Endodermal cell (in vitro differentiated cells): ENCODE data around the gene SLC37A4. TPM values are rescaled to one million over a fixed set of nuclear protein-coding genes. Genes with fewer than 3 reads are reported as not detected.
A peak's percentile ranks its signal among the peaks of the same experiment; 100 is the strongest.

Source experiments
- DNase-seq: peaks from one replicate; pipeline ENCODE4 v3.0.0-alpha.2; 2017
- H3K27ac ChIP-seq: 2 replicates; pipeline ENCODE4 v1.5.1; 2013; ENCODE audit warnings: mild to moderate bottlenecking, low read depth, low read length, moderate library complexity
- H3K27me3 ChIP-seq: 2 replicates; pipeline ENCODE4 v1.6.1; 2013; ENCODE audit warnings: mild to moderate bottlenecking, low read length, moderate library complexity; ENCODE audit not compliant: insufficient read depth, control insufficient read depth, poor library complexity, severe bottlenecking
- H3K36me3 ChIP-seq: 2 replicates; pipeline ENCODE4 v1.7.0; 2013; ENCODE audit warnings: mild to moderate bottlenecking, low read length, moderate library complexity; ENCODE audit not compliant: control insufficient read depth, insufficient read depth
- H3K4me1 ChIP-seq: one replicate; pipeline ENCODE4 v1.7.0; 2013; ENCODE audit warnings: low read length; ENCODE audit not compliant: control insufficient read depth, insufficient read depth
- H3K4me3 ChIP-seq: 2 replicates; pipeline ENCODE4 v1.5.1; 2013; ENCODE audit warnings: mild to moderate bottlenecking, low read length, moderate library complexity
- H3K9ac ChIP-seq: 2 replicates; pipeline ENCODE4 v1.6.1; 2013; ENCODE audit warnings: mild to moderate bottlenecking, low read length, moderate library complexity; ENCODE audit not compliant: poor library complexity, severe bottlenecking; ENCODE audit errors: extremely low read depth
- H3K9me3 ChIP-seq: 2 replicates; pipeline ENCODE4 v1.6.1; 2013; ENCODE audit warnings: mild to moderate bottlenecking, low read length, moderate library complexity; ENCODE audit not compliant: control insufficient read depth
- H3K27ac Mint-ChIP-seq: 2 replicates; pipeline ENCODE4 v1.8.0; 2020; ENCODE audit warnings: mixed read lengths
- H3K27me3 Mint-ChIP-seq: 2 replicates; pipeline ENCODE4 v1.8.0; 2021; ENCODE audit warnings: mild to moderate bottlenecking, mixed read lengths; ENCODE audit not compliant: insufficient read depth
- H3K36me3 Mint-ChIP-seq: 2 replicates; pipeline ENCODE4 v1.8.0; 2020; ENCODE audit warnings: low read depth, mixed read lengths
- H3K4me1 Mint-ChIP-seq: 2 replicates; pipeline ENCODE4 v1.8.0; 2020; ENCODE audit warnings: mixed read lengths
- H3K4me3 Mint-ChIP-seq: 2 replicates; pipeline ENCODE4 v1.8.0; 2020; ENCODE audit warnings: mild to moderate bottlenecking, moderate library complexity, mixed read lengths
- H3K9me3 Mint-ChIP-seq: 2 replicates; pipeline ENCODE4 v1.8.0; 2020; ENCODE audit warnings: mild to moderate bottlenecking, mixed read lengths
- CTCF ChIP-seq: fragments of 200-600 bp; sonication (generic); conservative IDR thresholded peaks from 2 replicates; pipeline ENCODE4 v1.5.0; 2021; ENCODE audit warnings: antibody characterized with exemption, mild to moderate bottlenecking
- WGBS, 2 experiments: methylation state at CpG; one replicate each; pipeline versions ENCODE4 v1.1.5 to v1.1.7; 2013; ENCODE audit warnings: missing lambda C conversion rate in 2 of 2, mixed read lengths in 1 of 2; ENCODE audit not compliant: insufficient coverage in 1 of 2, insufficient read length in 1 of 2; 5-methylcytosine and 5-hydroxymethylcytosine counted together
- total RNA-seq, 2 donors: library from RNA; stranded (reverse); fragmentation: NEBNext Ultra II Directional in 1 of 2; extraction: Animal tissue kit (Norgen Biotek cat#: 25700) in 1 of 2; gene quantifications; 2 replicates in 1 of 2; 3 replicates in 1 of 2; pipeline ENCODE4 v1.2.1, GENCODE V29; 2021

SLC37A4 gene
- total RNA-seq, 2 donors from 2014 or later, result 63.6 to 75.3 TPM

GRCh38 chr11:119067371-119068222, 36.9 kb upstream of the SLC37A4 start, which contains the start of gene VPS11:
Gene VPS11, plus strand, starts transcription at chr11:119067818. Its CDS starts 6 bp downstream, at chr11:119067824.
- peaks cover 26% of the 10 kb centered on the region for H3K36me3 ChIP-seq
- peak; percentile 98 for DNase-seq
- H3K4me1 ChIP-seq, result no peaks in the 10 kb centered on the region
- Mint-ChIP-seq H3K9me3 (no peaks in the 10 kb centered on the region), H3K27ac (peak within 1 kb of the TSS; percentile 98), H3K27me3 (no peaks in the 10 kb centered on the region), H3K4me1 (peaks cover 5% of the 10 kb centered on the region), H3K4me3 (peak within 1 kb of the TSS; percentile 96), H3K36me3 (peaks cover 24% of the 10 kb centered on the region)
- no peaks in the 10 kb centered on the region for H3K27me3 ChIP-seq
- H3K4me3 ChIP-seq, result peak within 1 kb of the TSS; percentile 95
- peak within 1 kb of the TSS; percentile 90 for H3K9ac ChIP-seq
- H3K9me3 ChIP-seq, result no peaks in the 10 kb centered on the region
- peak within 1 kb of the TSS; percentile 57 for H3K27ac ChIP-seq
- TF ChIP-seq CTCF, result no peak
- WGBS, 2 experiments, result 0 to 1% methylated on average over 33 to 49 of the region's 49 CpGs

DNA sequence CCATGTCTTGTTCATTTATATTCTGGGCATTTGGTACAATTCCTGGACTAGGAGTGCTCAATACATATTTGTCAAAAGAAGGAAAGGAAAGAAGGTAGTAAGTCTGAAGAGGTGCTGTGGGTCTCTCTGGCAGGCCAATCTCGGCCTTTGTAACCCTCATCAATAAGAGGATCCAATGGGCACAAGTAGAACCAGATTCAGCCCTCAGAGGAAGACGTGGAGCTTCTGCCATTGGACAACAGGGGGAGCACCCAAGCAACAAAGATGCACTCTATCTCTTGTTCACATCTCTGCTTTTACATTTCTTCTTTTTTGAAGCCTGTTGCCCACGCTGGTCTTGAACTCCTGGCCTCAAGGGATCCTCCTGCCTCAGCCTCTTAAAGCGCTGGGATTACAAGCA, 34.7 kb upstream of the SLC37A4 start:
- Mint-ChIP-seq H3K4me3 (no peak overlapping the region), H3K27ac (no peak overlapping the region), H3K36me3 (peaks cover 11% of the 10 kb centered on the region), H3K27me3 (no peaks in the 10 kb centered on the region), H3K9me3 (no peaks in the 10 kb centered on the region), H3K4me1 (peaks cover 5% of the 10 kb centered on the region)
- Histone ChIP-seq H3K36me3 (peaks cover 10% of the 10 kb centered on the region), H3K4me3 (no peak overlapping the region), H3K9me3 (no peaks in the 10 kb centered on the region), H3K27me3 (no peaks in the 10 kb centered on the region), H3K27ac (no peak overlapping the region), H3K9ac (no peak overlapping the region), H3K4me1 (no peaks in the 10 kb centered on the region)
- DNase-seq, result peak; percentile 74
- WGBS, 2 experiments, result 57 to 64% methylated on average over 4 of the region's 4 CpGs
- peak; percentile 70 for TF ChIP-seq CTCF

DNA sequence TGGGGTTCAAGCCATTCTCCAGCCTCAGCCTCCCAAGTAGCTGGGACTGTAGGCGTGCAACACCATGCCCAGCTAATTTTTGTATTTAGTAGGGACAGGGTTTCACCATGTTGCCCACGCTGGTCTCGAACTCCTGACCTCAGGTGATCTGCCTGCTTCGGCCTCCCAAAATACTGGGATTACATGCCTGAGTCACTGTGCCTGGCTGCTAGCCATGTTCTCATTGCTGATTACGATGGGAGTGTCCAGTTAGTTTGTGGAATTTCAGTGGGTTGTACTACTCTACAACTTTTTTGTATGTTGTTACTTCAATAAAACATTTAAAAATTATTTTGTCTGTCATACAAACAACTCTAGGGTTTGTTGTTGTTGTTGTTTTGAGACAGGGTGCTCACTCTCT, 32.1 kb upstream of the SLC37A4 start:
- Mint-ChIP-seq H3K27me3 (no peaks in the 10 kb centered on the region), H3K36me3 (peaks cover 6% of the 10 kb centered on the region), H3K27ac (no peak overlapping the region), H3K4me1 (peaks cover 8% of the 10 kb centered on the region), H3K4me3 (no peak overlapping the region), H3K9me3 (peaks cover 6% of the 10 kb centered on the region)
- Histone ChIP-seq H3K4me1 (no peaks in the 10 kb centered on the region), H3K9me3 (no peaks in the 10 kb centered on the region), H3K4me3 (no peak overlapping the region), H3K27me3 (no peaks in the 10 kb centered on the region), H3K9ac (no peak overlapping the region), H3K36me3 (no peaks in the 10 kb centered on the region), H3K27ac (no peak overlapping the region)
- WGBS, 2 experiments, result 95 to 100% methylated on average over 3 to 5 of the region's 5 CpGs
- no peak for TF ChIP-seq CTCF
- DNase-seq, result no peak
